HCT116 (cell line): ENCODE results near the gene EFCAB7. TPM values are rescaled to one million over a fixed set of nuclear protein-coding genes. Genes with fewer than 3 reads are reported as not detected.

Source experiments
- ATAC-seq: fragments of 200-7000 bp; cut with Tn5 transposase; 2 replicates; pipeline ENCODE4 v1.9.1; 2020; ENCODE audit warnings: mild to moderate bottlenecking, moderate library complexity
- BruUV-seq: library from RNA; stranded (reverse); fragments of 400-500 nt; replicated peaks from 2 replicates; lab custom pipeline; 2021; lab: Mats Ljungman, UMichigan
- CTCF ChIA-PET: fragments of 300-600 bp; sonication (Branson Sonifier 250); formaldehyde crosslinking; loops from one replicate; lab custom pipeline; 2021; ENCODE audit warnings: antibody characterized with exemption; lab: Charles Lee
- POLR2A ChIA-PET: fragments of 300-600, 350-600 bp; sonication (Branson Sonifier 250); formaldehyde crosslinking; loops from one replicate; lab custom pipeline; 2021; ENCODE audit warnings: antibody characterized with exemption; lab: Charles Lee
- RAD21 ChIA-PET, 2 experiments: fragments of 300-600 bp; sonication (Branson Sonifier 250); formaldehyde crosslinking; loops; one replicate each; lab custom pipeline; 2023; ENCODE audit warnings: low total read pairs in 2 of 2; ENCODE audit not compliant: uncharacterized antibody in 2 of 2, unreplicated experiment in 2 of 2, low non-redundant PET in 1 of 2; lab: Charles Lee
- DNase-seq: peaks from one replicate; pipeline ENCODE4 v3.0.0-alpha.2; 2010; ENCODE audit warnings: low read depth, low spot score
- H2AFZ ChIP-seq: fragments of 200-600 bp; shearing (Covaris generic), sonication (generic); 2 replicates; pipeline ENCODE4 v1.6.1; 2017; ENCODE audit warnings: low read depth, mixed run types, mixed read lengths, antibody characterized with exemption, low read length; ENCODE audit not compliant: poor library complexity, severe bottlenecking
- H3K27ac ChIP-seq: 2 replicates; pipeline ENCODE4 v1.5.1; 2012; ENCODE audit warnings: low read depth, low read length
- H3K27me3 ChIP-seq: fragments of 200-600 bp; sonication (generic); 2 replicates; pipeline ENCODE4 v1.6.1; 2016; ENCODE audit warnings: mixed run types, low read length, mixed read lengths; ENCODE audit not compliant: insufficient read depth
- H3K36me3 ChIP-seq, 2 experiments: fragments of 200-500 bp in 1 of 2; fragments of 200-600 bp in 1 of 2; sonication (Bioruptor generic) in 1 of 2; sonication (generic) in 1 of 2; 2 replicates each; pipeline versions ENCODE4 v1.5.1 to v1.6.1; 2014 to 2016; ENCODE audit warnings: low read length in 2 of 2, inconsistent platforms in 1 of 2, mixed read lengths in 1 of 2, mixed run types in 1 of 2; ENCODE audit not compliant: insufficient read depth in 2 of 2, control insufficient read depth in 1 of 2
- H3K4me1 ChIP-seq, 2 experiments: fragments of 200-600 bp in 1 of 2; sonication (generic) in 1 of 2; 2 replicates each; pipeline versions ENCODE4 v1.5.1 to v1.6.1; 2012 to 2017; ENCODE audit warnings: low read length in 2 of 2, inconsistent platforms in 1 of 2, mild to moderate bottlenecking in 1 of 2, mixed read lengths in 1 of 2, mixed run types in 1 of 2, moderate library complexity in 1 of 2; ENCODE audit not compliant: insufficient read depth in 2 of 2, control insufficient read depth in 1 of 2
- H3K4me2 ChIP-seq: fragments of 200-600 bp; sonication (generic); 2 replicates; pipeline ENCODE4 v1.6.1; 2017; ENCODE audit warnings: mixed run types, low read length, mixed read lengths
- H3K4me3 ChIP-seq, 2 experiments: fragments of 200-600 bp in 1 of 2; sonication (generic) in 1 of 2; replicated peaks in 1 of 2; 2 replicates each; pipeline ENCODE4 v1.5.1; 2011 to 2016; ENCODE audit warnings: low read length in 2 of 2, control low read depth in 1 of 2, low read depth in 1 of 2, mild to moderate bottlenecking in 1 of 2, mixed read lengths in 1 of 2, mixed run types in 1 of 2
- H3K79me2 ChIP-seq: fragments of 200-600 bp; sonication (generic); 2 replicates; pipeline ENCODE4 v1.6.1; 2017; ENCODE audit warnings: mild to moderate bottlenecking, mixed run types, low read length, moderate library complexity, mixed read lengths; ENCODE audit not compliant: insufficient read depth
- H3K9ac ChIP-seq: fragments of 200-600 bp; sonication (generic); 2 replicates; pipeline ENCODE4 v1.6.1; 2016; ENCODE audit warnings: low read length, mixed read lengths
- H3K9me2 ChIP-seq: fragments of 200-600 bp; sonication (generic), shearing (Covaris generic); 2 replicates; pipeline ENCODE4 v1.6.1; 2017; ENCODE audit warnings: mixed run types, mild to moderate bottlenecking, moderate library complexity; ENCODE audit not compliant: insufficient read depth
- H3K9me3 ChIP-seq, 2 experiments: fragments of 200-500 bp in 1 of 2; fragments of 200-600 bp in 1 of 2; sonication (Bioruptor generic) in 1 of 2; sonication (generic) in 1 of 2; 2 replicates each; pipeline ENCODE4 v1.6.1; 2014 to 2017; ENCODE audit warnings: low read length in 2 of 2, mixed read lengths in 2 of 2, inconsistent platforms in 1 of 2, low read depth in 1 of 2, mild to moderate bottlenecking in 1 of 2, mixed run types in 1 of 2, moderate library complexity in 1 of 2; ENCODE audit not compliant: control insufficient read depth in 1 of 2, insufficient read depth in 1 of 2
- H4K20me1 ChIP-seq: fragments of 200-600 bp; sonication (generic), shearing (Covaris generic); 2 replicates; pipeline ENCODE4 v1.6.1; 2017; ENCODE audit warnings: mixed run types, mild to moderate bottlenecking, moderate library complexity; ENCODE audit not compliant: insufficient read depth
- CBX3 ChIP-seq: IDR thresholded peaks from 2 replicates; pipeline ENCODE4 v1.6.1; 2012; ENCODE audit warnings: low read depth
- CEBPB ChIP-seq: IDR thresholded peaks from 2 replicates; pipeline ENCODE4 v1.6.1; 2012; ENCODE audit warnings: low read depth
- ELF1 ChIP-seq: IDR thresholded peaks from 2 replicates; pipeline ENCODE4 v1.6.1; 2012; ENCODE audit warnings: low read depth, borderline replicate concordance
- FOSL1 ChIP-seq: IDR thresholded peaks from 2 replicates; pipeline ENCODE4 v1.6.1; 2012; ENCODE audit warnings: low read depth
- JUND ChIP-seq: IDR thresholded peaks from 2 replicates; pipeline ENCODE4 v1.6.1; 2012
- POLR2AphosphoS5 ChIP-seq: IDR thresholded peaks from 2 replicates; pipeline ENCODE4 v1.6.1; 2011; ENCODE audit warnings: mild to moderate bottlenecking, low read depth, low read length, moderate library complexity
- SIN3A ChIP-seq: IDR thresholded peaks from 2 replicates; pipeline ENCODE4 v1.6.1; 2012; ENCODE audit warnings: low read depth
- SRF ChIP-seq: IDR thresholded peaks from 2 replicates; pipeline ENCODE4 v1.6.1; 2012; ENCODE audit warnings: low read depth
- TCF7L2 ChIP-seq: IDR thresholded peaks from 2 replicates; pipeline ENCODE4 v1.7.0; 2011; ENCODE audit warnings: borderline replicate concordance, inconsistent platforms; ENCODE audit not compliant: insufficient read depth, insufficient read length; ENCODE audit errors: extremely low read depth
- ZFX ChIP-seq: fragments of 450-650 bp; IDR thresholded peaks from 2 replicates; pipeline ENCODE4 v1.6.1; 2017
- intact Hi-C: fragments of 100-400 bp; cut with micrococcal nuclease; formaldehyde crosslinking; loops from 2 replicates; pipeline ENCODE4 v1.10.0; 2022
- total RNA-seq: library from RNA; stranded (reverse); gene quantifications from one replicate; pipeline ENCODE4 v1.2.1, GENCODE V29; 2021; ENCODE audit not compliant: unreplicated experiment

Gene EFCAB7
- total RNA-seq, 1 experiment from 2014 or later, result 6.0 TPM

DNA sequence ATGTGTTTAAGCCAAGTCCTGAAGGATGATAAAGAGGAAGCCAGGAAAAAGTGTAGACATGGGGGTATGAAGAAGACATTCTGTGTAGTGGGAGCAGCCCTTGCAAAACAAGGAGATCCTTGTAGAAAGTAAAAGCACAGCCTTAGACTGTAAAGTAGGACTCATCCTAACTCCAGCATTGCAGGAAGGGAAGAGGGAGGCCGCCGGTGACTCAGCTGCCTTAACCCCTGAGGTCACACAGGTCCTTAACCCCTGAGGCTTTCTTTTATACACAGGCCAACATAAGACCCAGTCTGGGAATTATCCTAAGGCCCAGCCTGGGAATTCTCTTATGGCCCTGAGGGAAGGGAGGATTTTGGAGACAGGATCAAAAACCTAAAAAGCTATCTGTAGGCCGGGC, 87.9 kb downstream of the EFCAB7 start:
- H3K4me2 ChIP-seq, result no peak overlapping the region
- no peak for DNase-seq
- RAD21 ChIA-PET, result no interaction called here
- H2AFZ ChIP-seq, result no peak overlapping the region
- TF ChIP-seq CBX3 (no peak), JUND (no peak), TCF7L2 (no peak), SIN3A (no peak), POLR2AphosphoS5 (no peak), ELF1 (no peak), ZFX (no peak), FOSL1 (no peak), SRF (no peak), CEBPB (no peak)
- TF ChIP-seq, all 23 proteins: peak for 0
- peaks cover 0 to 6% of the 10 kb centered on the region in 2 experiments; a peak in 1 of 4 replicates for H3K4me1 ChIP-seq
- no TSS peak for BruUV-seq
- H3K9me2 ChIP-seq, result no peaks in the 10 kb centered on the region
- no peaks in the 10 kb centered on the region for H3K36me3 ChIP-seq
- no peak overlapping the region for H3K4me3 ChIP-seq
- H3K9me3 ChIP-seq, result no peaks in the 10 kb centered on the region
- intact Hi-C loops, result no loop called here
- no peaks in the 10 kb centered on the region for H4K20me1 ChIP-seq
- no peaks in the 10 kb centered on the region for H3K27me3 ChIP-seq
- ChIA-PET POLR2A (no interaction called here), CTCF (no interaction called here)
- ATAC-seq, result no peak
- H3K79me2 ChIP-seq, result no peaks in the 10 kb centered on the region
- no peak overlapping the region for H3K9ac ChIP-seq
- no peak overlapping the region for H3K27ac ChIP-seq

DNA sequence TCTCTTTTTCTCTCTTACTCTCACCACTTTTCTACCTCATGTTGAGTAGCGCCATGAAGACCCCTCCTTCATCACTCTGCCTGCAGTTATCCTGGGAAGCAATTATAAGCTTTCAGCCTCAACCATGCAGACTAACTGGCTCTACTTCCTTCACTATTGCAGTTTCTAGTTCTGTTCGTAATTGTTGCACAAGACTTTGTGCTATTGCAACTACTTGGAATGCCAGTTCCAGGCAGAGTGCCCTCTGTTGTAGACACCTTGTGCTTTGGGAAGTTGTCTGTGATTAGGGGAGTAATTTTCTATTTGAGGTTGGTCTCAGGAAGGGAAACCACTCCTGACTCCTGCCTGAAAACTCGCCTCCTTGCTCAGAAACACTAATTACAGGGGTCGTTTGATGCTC, 89.2 kb downstream of the EFCAB7 start:
- ChIA-PET RAD21 (interaction anchor here in 1 of 2 experiments (0.7 kb wide), 1 partner anchor 649 kb away, joined by 3 read pairs; no protein-coding TSS in a partner anchor), POLR2A (no interaction called here), CTCF (interaction anchor here (1.1 kb wide), 1 partner anchor 630 kb away, joined by 3 read pairs; no protein-coding TSS in a partner anchor)
- H3K9ac ChIP-seq, result no peak overlapping the region
- no peaks in the 10 kb centered on the region for H3K27me3 ChIP-seq
- no peaks in the 10 kb centered on the region for H3K79me2 ChIP-seq
- BruUV-seq, result no TSS peak
- no peaks in the 10 kb centered on the region for H3K36me3 ChIP-seq
- intact Hi-C loops, result no loop called here
- H2AFZ ChIP-seq, result no peak overlapping the region
- no peak overlapping the region for H3K27ac ChIP-seq
- no peak for TF ChIP-seq ZFX
- DNase-seq (no peak), ATAC-seq (no peak)
- no peaks in the 10 kb centered on the region for H3K9me2 ChIP-seq
- H3K4me3 ChIP-seq, result no peak overlapping the region
- H4K20me1 ChIP-seq, result no peaks in the 10 kb centered on the region
- H3K4me1 ChIP-seq, result peaks cover 0 to 6% of the 10 kb centered on the region in 2 experiments; a peak in 1 of 4 replicates
- no peaks in the 10 kb centered on the region for H3K9me3 ChIP-seq
- H3K4me2 ChIP-seq, result no peak overlapping the region
